HCT116 (cell line): ENCODE data around the gene PLEKHM1.
"Not testable (repeated sequence)": the region's sequence is repeated elsewhere in the genome, so short reads cannot be mapped to it uniquely, and the experiment has no call there.

Experiments used
- EZH2phosphoT487 ChIP-seq: fragments of 200-600 bp; IDR thresholded peaks from 2 replicates; pipeline ENCODE4 v1.6.1; 2018; ENCODE audit warnings: antibody characterized with exemption, borderline replicate concordance
- JUND ChIP-seq: IDR thresholded peaks from 2 replicates; pipeline ENCODE4 v1.6.1; 2012

DNA sequence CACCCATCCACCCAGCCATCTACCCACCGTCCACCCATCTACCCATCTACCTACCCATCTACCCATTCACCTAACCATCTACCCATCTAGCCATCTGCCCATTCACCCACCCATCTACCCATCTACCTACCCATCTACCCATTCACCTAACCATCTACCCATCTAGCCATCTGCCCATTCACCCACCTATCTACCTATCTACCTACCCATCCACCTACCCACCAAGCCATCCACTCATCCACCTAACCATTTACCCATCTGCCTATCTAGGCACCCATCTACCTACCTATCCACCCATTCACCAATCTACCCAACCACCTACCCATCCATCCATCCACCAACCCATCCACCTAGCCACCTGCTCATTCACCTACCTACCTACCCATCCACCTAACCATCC, 41.3 kb downstream of the PLEKHM1 start:
- TF ChIP-seq JUND, EZH2phosphoT487: not testable (repeated sequence)
